CD4-positive, alpha-beta T cell treated with Interleukin-6 for 4 hours (primary cell): ENCODE data around the gene ARX.

Source experiments
- DNase-seq: peaks from one replicate; pipeline ENCODE4 v3.0.0-alpha.2; 2020; ENCODE audit warnings: mixed read lengths

ARX gene

GRCh38 chrX:25015486-25016360 lies at the start of gene ARX:
Gene ARX (minus strand): TSS chrX:25015965. CDS start chrX:25015737, 228 bp downstream.
- DNase-seq, result no peak

DNA sequence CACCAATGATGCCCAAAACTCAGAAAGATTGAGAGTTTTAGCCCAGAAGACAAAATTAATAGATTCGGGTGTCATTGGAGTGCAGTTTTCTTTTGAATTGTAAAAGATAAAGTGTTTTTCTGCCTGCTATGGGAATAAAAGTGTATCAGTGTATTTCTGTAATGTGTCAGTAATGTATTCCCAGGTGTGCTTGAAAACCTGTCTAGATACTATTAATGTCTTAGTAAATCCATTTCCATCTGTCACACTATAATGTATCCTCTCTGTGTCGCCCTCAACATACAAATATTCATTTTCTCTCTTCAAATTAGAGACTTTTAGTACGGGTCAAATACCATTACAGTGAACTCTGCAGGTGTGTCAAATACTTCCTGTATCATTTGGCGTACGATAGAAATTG lies 43.5 kb upstream of the ARX start:
- DNase-seq, result no peak

- DNase-seq, result no peak
Measured at GRCh38 chrX:25052798-25053534, 37.2 kb upstream of the ARX start.

GRCh38 chrX:25049971-25050370 lies 34.2 kb upstream of the ARX start:
- no peak for DNase-seq

DNA sequence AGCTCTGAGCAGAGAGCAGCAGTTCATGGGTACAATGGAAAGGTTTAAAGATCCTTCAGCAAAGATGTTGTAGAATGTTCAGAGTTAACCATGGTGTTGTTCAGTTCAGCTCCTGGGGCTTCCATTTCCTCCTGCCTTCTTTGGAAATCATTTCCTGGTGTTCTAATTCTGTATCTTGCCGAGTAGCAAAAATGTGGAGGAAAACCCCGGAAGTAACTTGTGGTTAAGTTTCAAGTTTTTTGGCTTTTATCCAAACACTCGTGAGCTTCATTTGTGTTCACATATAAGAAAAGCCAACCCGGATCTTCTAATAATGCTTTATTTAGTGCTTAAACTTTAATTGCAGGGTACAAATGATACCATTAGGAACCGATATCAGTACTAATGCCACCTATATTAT lies 33.6 kb upstream of the ARX start:
- no peak for DNase-seq

DNA sequence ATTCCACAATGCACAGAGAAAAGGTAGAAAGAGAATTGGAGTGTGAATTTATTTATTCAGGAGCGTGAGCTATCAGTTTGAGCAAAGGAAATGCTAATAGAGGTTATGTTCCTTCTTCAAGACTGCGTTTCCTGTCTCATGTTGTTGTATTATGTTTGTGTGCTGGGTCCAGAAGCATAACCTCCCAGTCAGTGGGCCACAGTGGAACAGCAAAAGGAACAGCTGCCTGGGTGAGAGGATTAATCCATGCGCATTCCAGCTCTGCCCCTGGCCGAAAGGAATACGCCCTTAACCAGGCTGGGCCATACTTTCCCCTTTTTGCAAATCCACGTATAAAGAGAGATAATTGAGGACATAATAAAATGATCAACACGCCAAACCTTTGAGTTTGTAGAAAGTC lies 32.4 kb upstream of the ARX start:
- DNase-seq, result no peak

DNA sequence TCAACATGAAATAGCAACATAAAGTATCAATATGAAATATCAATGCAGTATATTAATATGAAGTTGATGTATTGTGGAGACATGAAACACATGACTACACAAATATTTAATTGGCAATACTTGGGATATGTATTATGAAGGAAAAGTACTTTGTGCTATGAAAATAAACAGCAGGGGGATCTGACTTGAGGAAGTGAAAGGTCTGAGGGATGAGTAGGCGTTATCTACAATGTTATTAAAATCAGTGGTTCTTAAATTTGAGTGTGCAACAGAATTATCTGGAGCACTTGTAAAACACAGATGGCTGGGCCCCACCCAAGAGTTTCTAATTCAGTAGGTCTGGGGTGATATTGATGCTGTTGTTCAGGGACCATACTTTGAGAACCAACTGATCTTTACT lies 27.4 kb upstream of the ARX start:
- no peak for DNase-seq

DNA sequence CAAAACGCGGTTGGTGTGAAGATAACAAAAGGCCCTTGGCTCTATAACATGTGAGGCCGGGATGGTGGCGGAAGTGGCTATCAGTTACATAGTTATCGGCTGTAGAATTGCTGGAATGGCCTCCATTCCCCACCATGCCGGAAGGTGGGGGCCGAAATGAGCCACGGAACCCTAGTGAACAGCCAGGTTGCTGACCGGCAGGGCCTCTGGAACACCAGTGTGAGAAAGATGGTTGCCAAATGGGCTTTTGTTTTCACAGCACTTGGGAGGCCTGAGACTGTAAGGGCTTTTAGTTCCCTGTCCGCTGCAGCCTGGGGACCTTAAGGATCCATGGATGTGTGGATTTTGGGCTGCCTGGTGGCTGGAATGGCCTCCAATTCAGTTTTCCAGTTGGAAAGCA lies 23.3 kb upstream of the ARX start:
- no peak for DNase-seq

GRCh38 chrX:25034889-25035288 lies 19.1 kb upstream of the ARX start:
- DNase-seq, result no peak

- DNase-seq, result no peak
Measured at GRCh38 chrX:25029288-25029825, 13.6 kb upstream of the ARX start.

- DNase-seq, result no peak
Measured at GRCh38 chrX:25028726-25029125, 13.0 kb upstream of the ARX start.

- DNase-seq, result no peak
Measured at GRCh38 chrX:25026576-25026975, 10.8 kb upstream of the ARX start.

DNA sequence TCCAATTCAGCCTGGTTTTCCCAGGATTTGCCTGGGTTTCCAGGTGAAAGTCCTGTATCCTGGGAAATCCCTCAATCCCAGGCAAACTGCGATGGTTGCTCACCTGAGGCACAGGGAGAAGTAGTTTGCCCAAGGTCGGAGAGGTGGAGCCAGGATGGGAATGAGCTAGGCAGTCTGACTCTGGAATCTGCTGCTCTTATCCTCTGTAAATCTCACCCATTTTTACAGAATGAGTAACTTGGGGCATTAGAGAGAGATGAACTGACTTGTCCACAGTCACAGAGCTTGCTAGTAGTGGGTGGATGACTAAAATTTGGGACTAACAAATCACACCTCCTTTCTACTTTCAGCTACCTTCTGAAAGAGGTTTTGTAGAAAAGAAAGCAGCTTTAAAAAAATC lies 9.8 kb upstream of the ARX start:
- DNase-seq, result no peak

- no peak for DNase-seq
Measured at GRCh38 chrX:25023908-25024307, 8.1 kb upstream of the ARX start.

GRCh38 chrX:25022499-25023325 lies 6.9 kb upstream of the ARX start:
- no peak for DNase-seq

- peak; percentile 32 for DNase-seq
Measured at GRCh38 chrX:25020905-25021449, 5.2 kb upstream of the ARX start.

DNA sequence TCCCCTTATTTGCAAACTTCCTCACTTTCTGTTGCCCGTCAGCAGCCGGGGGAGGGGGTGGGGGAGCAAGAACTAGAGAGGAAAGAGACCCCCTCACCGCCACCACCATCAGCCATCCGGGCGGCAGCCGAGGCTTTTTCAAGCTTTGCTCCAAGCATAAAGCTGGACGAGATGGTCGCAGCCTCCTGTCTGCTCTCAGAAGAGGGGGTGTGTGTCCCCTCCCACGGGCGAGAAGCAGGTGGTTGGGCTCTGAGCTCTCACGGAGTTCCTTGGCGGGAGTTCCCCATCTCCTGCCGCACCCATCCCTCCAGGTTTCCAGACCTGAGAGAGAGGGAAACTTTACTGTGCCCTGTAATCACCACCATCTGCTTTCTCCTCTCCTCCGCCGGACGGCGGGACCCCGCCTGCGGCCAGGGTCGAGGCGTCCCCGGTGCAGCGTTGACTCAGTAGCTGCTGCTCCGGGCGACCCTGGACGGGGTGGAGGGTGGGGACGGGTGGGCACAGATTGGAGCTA lies 4.7 kb upstream of the ARX start:
- no peak for DNase-seq

DNA sequence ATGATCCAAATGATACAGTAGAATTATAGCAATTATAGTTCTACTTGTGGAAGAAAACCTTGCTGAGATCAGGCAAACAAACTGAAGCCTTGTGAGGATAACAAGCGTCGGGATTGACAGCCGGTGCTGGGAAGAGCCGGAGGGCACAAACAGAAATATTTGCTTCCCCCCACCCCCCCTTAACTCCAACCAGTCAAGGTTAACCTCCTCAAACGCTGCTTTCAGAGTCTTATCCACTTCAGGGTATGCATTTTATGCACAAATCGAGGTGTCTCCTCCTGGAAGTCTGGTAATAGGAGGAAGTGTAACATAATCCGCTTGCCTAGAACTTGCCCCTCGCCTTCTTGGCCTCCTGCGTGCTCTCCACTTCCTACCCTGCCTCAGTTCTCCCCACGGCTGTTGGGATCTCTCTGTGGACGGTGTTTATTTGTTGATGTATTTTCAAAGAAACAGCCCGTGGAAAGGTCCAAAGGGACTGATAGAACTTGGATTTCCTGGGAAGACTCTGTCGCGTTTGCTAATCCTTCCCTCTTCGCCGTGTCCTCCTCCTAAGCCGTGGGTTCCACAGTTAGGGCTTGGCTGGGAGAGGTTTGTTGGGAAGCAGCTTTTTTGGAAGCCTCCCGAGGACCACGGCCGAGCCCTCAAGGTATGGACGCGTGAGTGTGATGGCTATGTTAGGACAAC lies 4.1 kb upstream of the ARX start:
- no peak for DNase-seq

DNA sequence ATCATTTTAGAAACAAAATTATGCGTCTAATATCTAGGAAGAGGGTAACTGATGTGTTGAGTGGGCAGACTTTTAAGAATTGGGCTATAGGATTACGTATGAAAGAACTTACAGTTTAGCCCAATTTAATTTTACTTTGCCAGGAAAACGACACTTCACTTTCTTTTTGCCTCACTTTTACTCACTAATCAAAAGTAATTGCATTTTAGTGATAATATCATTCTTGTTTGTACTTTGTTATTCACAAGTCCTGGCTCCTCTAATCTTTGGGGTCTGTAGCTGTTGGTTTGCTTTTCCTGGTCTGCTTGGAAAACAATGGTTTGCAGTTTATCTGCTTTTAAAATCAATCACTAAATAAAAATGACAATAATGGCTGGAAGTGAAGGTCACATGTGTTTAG lies 2.9 kb upstream of the ARX start:
- no peak for DNase-seq

DNA sequence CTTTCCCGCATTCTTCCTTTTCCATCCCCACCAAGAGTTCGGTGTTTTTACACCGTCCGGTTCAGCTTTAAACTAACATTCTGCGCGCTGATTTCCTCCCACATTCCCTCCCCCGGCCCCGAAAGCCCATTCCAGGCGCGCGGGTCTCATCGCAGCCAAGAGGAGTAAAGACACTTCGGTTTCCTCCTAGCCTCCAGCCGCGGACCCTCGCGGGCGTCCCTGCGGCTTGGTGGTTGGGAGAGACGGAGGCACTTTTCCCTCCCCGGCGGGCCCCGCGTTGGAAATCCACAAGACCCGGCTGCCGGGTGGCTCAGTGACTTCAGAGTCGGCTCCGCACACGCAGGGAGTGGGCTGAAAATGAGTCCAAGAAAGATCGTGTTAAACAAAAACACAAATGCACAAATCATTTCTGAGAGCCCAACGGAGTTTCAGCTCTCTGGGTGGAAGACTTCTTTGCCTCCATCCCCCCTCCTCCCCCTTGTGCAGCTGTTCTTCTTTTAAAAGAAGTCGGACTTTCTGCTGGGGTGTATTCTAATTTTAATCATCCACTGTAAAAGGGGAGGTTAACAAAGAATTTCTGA lies 2.0 kb upstream of the ARX start:
- no peak for DNase-seq

GRCh38 chrX:25016938-25017598 lies 1.3 kb upstream of the ARX start:
- DNase-seq, result no peak
